ENCODE results near the gene C7orf57. TPM values are rescaled to one million over a fixed set of nuclear protein-coding genes. Genes with fewer than 3 reads are reported as not detected.

Gene C7orf57
- total RNA-seq, 2 donors from 2014 or later = 0.12 to 0.56 TPM

GRCh38 chr7:48041653-48041970, 6.3 kb downstream of the C7orf57 start:
- peak overlapping the region in 1 of 2 donors; percentile 59 for H3K4me3 Mint-ChIP-seq
- ATAC-seq (replicated peaks in 1 of 2) (peak; percentile 52 to 66), DNase-seq (no peak)
- peak overlapping the region; percentile 72 for H3K27ac Mint-ChIP-seq
- peaks cover 20% of the 10 kb centered on the region for H3K4me1 Mint-ChIP-seq (ENCODE audit: low read depth)
- H3K36me3 Mint-ChIP-seq (ENCODE audit: insufficient read depth in 2 of 2) = no peaks in the 10 kb centered on the region
- peaks cover 20% of the 10 kb centered on the region for H3K27me3 Mint-ChIP-seq (ENCODE audit: low read depth)
- no peaks in the 10 kb centered on the region for H3K9me3 Mint-ChIP-seq

GRCh38 chr7:48042216-48042615, 6.9 kb downstream of the C7orf57 start:
- Mint-ChIP-seq H3K27me3 (ENCODE audit: low read depth) (peaks cover 14% of the 10 kb centered on the region), H3K4me3 (peak overlapping the region in 1 of 2 donors; percentile 59), H3K36me3 (ENCODE audit: insufficient read depth in 2 of 2) (no peaks in the 10 kb centered on the region), H3K9me3 (no peaks in the 10 kb centered on the region), H3K4me1 (ENCODE audit: low read depth) (peaks cover 20% of the 10 kb centered on the region), H3K27ac (peak overlapping the region; percentile 78)
- no peak for ATAC-seq (replicated peaks in 1 of 2)
- DNase-seq = no peak

- H3K4me1 Mint-ChIP-seq (ENCODE audit: low read depth) = peaks cover 20% of the 10 kb centered on the region
- no peak for DNase-seq
- ATAC-seq (replicated peaks in 1 of 2) = peak in 1 of 2 donors; percentile 16
- no peaks in the 10 kb centered on the region for H3K36me3 Mint-ChIP-seq (ENCODE audit: insufficient read depth in 2 of 2)
- H3K9me3 Mint-ChIP-seq = no peaks in the 10 kb centered on the region
- H3K4me3 Mint-ChIP-seq = no peak overlapping the region
- peaks cover 10% of the 10 kb centered on the region for H3K27me3 Mint-ChIP-seq (ENCODE audit: low read depth)
- H3K27ac Mint-ChIP-seq = no peak overlapping the region
Measured at GRCh38 chr7:48042636-48043035, 7.3 kb downstream of the C7orf57 start.

- no peaks in the 10 kb centered on the region for H3K9me3 Mint-ChIP-seq
- H3K4me3 Mint-ChIP-seq = no peak overlapping the region
- no peak for DNase-seq
- no peaks in the 10 kb centered on the region for H3K36me3 Mint-ChIP-seq (ENCODE audit: insufficient read depth in 2 of 2)
- H3K27me3 Mint-ChIP-seq (ENCODE audit: low read depth) = no peaks in the 10 kb centered on the region
- peaks cover 24% of the 10 kb centered on the region for H3K4me1 Mint-ChIP-seq (ENCODE audit: low read depth)
- no peak overlapping the region for H3K27ac Mint-ChIP-seq
- ATAC-seq (replicated peaks in 1 of 2) = no peak
Measured at GRCh38 chr7:48045195-48045765, 9.9 kb downstream of the C7orf57 start.

- ATAC-seq (replicated peaks in 1 of 2) = no peak
- Mint-ChIP-seq H3K4me1 (ENCODE audit: low read depth) (peaks cover 14% of the 10 kb centered on the region), H3K27me3 (ENCODE audit: low read depth) (no peaks in the 10 kb centered on the region), H3K9me3 (no peaks in the 10 kb centered on the region), H3K36me3 (ENCODE audit: insufficient read depth in 2 of 2) (no peaks in the 10 kb centered on the region), H3K4me3 (no peak overlapping the region), H3K27ac (no peak overlapping the region)
- DNase-seq = no peak
Measured at GRCh38 chr7:48046458-48046857, 11.1 kb downstream of the C7orf57 start.

- Mint-ChIP-seq H3K4me1 (ENCODE audit: low read depth) (peaks cover 14% of the 10 kb centered on the region), H3K27me3 (ENCODE audit: low read depth) (no peaks in the 10 kb centered on the region), H3K9me3 (no peaks in the 10 kb centered on the region), H3K4me3 (no peak overlapping the region), H3K36me3 (ENCODE audit: insufficient read depth in 2 of 2) (no peaks in the 10 kb centered on the region), H3K27ac (no peak overlapping the region)
- ATAC-seq (replicated peaks in 1 of 2) = no peak
- DNase-seq = no peak
Measured at GRCh38 chr7:48048113-48048512, 12.8 kb downstream of the C7orf57 start.

DNA sequence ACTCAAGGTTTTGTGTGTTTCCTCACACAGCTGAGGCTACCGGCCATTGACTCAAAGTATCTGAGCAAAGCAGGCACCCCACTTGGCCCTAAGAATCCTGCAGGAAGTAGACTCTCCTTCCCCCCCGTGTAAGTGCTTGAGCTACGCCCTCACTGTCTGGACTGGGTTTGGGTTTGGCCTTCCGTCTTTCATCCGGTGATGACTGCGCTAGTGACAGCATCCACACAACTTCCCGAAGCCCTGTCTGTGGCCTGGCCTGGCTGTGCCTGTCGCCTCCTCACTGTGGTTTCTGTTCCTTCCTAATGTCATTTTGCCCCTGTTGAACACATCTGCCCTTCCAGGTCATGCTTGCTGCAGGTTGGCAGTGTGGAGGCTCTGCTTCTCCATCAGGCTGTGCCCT, 14.5 kb downstream of the C7orf57 start:
- Mint-ChIP-seq H3K27ac (no peak overlapping the region), H3K4me3 (no peak overlapping the region), H3K27me3 (ENCODE audit: low read depth) (no peaks in the 10 kb centered on the region), H3K36me3 (ENCODE audit: insufficient read depth in 2 of 2) (no peaks in the 10 kb centered on the region), H3K4me1 (ENCODE audit: low read depth) (peaks cover 14% of the 10 kb centered on the region), H3K9me3 (no peaks in the 10 kb centered on the region)
- no peak for DNase-seq
- no peak for ATAC-seq (replicated peaks in 1 of 2)

DNA sequence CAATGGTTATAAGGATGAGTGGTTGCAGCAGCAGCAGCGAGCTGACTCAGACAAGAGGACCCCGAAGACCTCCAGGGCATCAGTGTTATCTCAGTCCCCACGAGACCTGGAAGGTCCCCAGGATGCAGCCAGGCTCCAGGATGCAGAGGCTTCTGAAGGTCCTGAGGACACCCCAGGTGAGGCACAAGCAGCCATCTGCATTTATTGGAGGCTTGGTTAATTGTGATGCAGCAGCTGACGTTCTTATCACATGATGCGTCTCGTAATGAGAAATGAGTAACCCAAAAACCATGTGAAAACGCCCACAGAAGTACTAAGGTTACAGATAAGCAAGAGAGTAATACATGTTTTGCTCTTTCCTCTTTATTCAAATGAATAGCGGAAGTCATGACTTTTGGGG, 17.4 kb downstream of the C7orf57 start:
- H3K4me3 Mint-ChIP-seq = no peak overlapping the region
- H3K4me1 Mint-ChIP-seq (ENCODE audit: low read depth) = peaks cover 14% of the 10 kb centered on the region
- peaks cover 0 to 5% of the 10 kb centered on the region in 2 donors for H3K36me3 Mint-ChIP-seq (ENCODE audit: insufficient read depth in 2 of 2)
- peak in 1 of 2 donors; percentile 25 for DNase-seq
- no peak overlapping the region for H3K27ac Mint-ChIP-seq
- H3K27me3 Mint-ChIP-seq (ENCODE audit: low read depth) = no peaks in the 10 kb centered on the region
- peak; percentile 78 to 82 for ATAC-seq (replicated peaks in 1 of 2)
- peaks cover 2% of the 10 kb centered on the region in 2 donors for H3K9me3 Mint-ChIP-seq

DNA sequence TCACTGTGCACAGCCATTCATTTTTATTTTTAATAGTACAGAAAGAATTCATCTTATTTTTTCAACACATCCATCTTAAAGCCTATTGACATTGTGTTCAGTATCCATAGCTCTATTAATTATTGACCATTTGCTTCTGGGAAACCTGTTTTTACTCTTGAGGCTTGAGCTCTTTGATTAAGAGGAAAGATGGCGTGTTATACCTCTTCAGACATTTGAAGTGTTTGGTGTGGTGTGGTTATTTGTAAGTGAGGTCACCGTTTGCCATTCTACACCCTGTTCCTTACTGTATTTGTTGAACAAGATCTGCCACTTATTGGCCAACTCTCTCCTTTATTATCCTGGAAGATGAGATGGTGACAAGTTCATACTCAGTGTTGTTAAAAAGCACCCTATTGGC, 18.4 kb downstream of the C7orf57 start:
- Mint-ChIP-seq H3K36me3 (ENCODE audit: insufficient read depth in 2 of 2) (peaks cover 0 to 5% of the 10 kb centered on the region in 2 donors), H3K9me3 (peaks cover 2 to 4% of the 10 kb centered on the region in 2 donors), H3K27me3 (ENCODE audit: low read depth) (no peaks in the 10 kb centered on the region), H3K4me3 (no peak overlapping the region), H3K4me1 (ENCODE audit: low read depth) (peaks cover 14% of the 10 kb centered on the region), H3K27ac (no peak overlapping the region)
- no peak for DNase-seq
- ATAC-seq (replicated peaks in 1 of 2) = no peak

- DNase-seq (no peak), ATAC-seq (replicated peaks in 1 of 2) (no peak)
- H3K4me3 Mint-ChIP-seq = no peak overlapping the region
- peaks cover 4 to 5% of the 10 kb centered on the region in 2 donors for H3K9me3 Mint-ChIP-seq
- H3K27me3 Mint-ChIP-seq (ENCODE audit: low read depth) = no peaks in the 10 kb centered on the region
- H3K36me3 Mint-ChIP-seq (ENCODE audit: insufficient read depth in 2 of 2) = peaks cover 3 to 7% of the 10 kb centered on the region in 2 donors
- H3K4me1 Mint-ChIP-seq (ENCODE audit: low read depth) = no peaks in the 10 kb centered on the region
- peak overlapping the region; percentile 33 for H3K27ac Mint-ChIP-seq
Measured at GRCh38 chr7:48058990-48059389, 23.6 kb downstream of the C7orf57 start.

DNA sequence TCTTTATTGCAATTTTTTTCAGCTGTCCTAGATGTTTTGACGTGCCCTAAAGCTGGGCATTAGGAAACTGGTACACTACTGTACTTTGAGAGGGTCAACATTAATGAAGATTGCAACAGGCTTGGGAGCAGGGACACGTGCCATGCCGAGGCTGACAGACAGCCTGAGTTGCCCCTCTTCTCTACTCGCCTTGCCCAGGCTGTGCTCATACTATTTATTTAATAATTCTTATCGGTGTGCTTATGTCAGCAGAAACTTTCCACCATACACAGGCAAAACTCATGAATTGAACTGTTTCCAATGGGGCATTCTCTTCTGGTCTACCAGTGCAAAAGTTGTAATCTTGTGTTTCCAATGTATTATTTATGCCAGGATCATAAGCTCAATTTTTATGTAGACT, 24.4 kb downstream of the C7orf57 start:
- Mint-ChIP-seq H3K4me1 (ENCODE audit: low read depth) (no peaks in the 10 kb centered on the region), H3K36me3 (ENCODE audit: insufficient read depth in 2 of 2) (peaks cover 4 to 7% of the 10 kb centered on the region in 2 donors), H3K9me3 (peaks cover 4 to 5% of the 10 kb centered on the region in 2 donors), H3K27ac (no peak overlapping the region), H3K27me3 (ENCODE audit: low read depth) (no peaks in the 10 kb centered on the region), H3K4me3 (no peak overlapping the region)
- ATAC-seq (replicated peaks in 1 of 2) = no peak
- no peak for DNase-seq

- Mint-ChIP-seq H3K36me3 (ENCODE audit: insufficient read depth in 2 of 2) (peaks cover 2 to 5% of the 10 kb centered on the region in 2 donors), H3K27me3 (ENCODE audit: low read depth) (no peaks in the 10 kb centered on the region), H3K9me3 (peaks cover 0 to 3% of the 10 kb centered on the region in 2 donors), H3K4me1 (ENCODE audit: low read depth) (no peaks in the 10 kb centered on the region), H3K4me3 (no peak overlapping the region), H3K27ac (no peak overlapping the region)
- DNase-seq = no peak
- ATAC-seq (replicated peaks in 1 of 2) = no peak
Measured at GRCh38 chr7:48063985-48064384, 28.6 kb downstream of the C7orf57 start.

DNA sequence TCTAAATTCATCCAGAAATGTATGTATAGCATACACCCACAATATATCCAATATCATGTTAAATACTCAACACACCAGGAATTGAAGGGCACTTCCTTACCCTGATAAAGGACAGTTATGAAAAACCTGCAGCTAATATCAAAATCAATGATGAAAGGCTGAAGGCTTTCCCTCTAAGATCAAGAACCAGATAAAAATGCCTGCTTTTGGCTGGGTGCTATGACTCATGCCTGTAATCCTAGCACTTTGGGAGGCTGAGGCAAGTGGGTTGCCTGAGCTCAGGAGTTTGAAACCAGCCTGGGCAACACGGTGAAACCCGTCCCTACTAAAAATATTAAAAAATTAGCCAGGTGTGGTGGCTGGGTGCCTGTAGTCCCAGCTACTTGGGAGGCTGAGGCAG, 32.1 kb downstream of the C7orf57 start:
- Mint-ChIP-seq H3K36me3 (ENCODE audit: insufficient read depth in 2 of 2) (peaks cover 3 to 7% of the 10 kb centered on the region in 2 donors), H3K27ac (no peak overlapping the region), H3K4me1 (ENCODE audit: low read depth) (no peaks in the 10 kb centered on the region), H3K9me3 (peaks cover 2 to 8% of the 10 kb centered on the region in 2 donors), H3K27me3 (ENCODE audit: low read depth) (no peaks in the 10 kb centered on the region), H3K4me3 (no peak overlapping the region)
- DNase-seq = no peak
- ATAC-seq (replicated peaks in 1 of 2) = no peak

GRCh38 chr7:48074204-48074654, 38.9 kb downstream of the C7orf57 start:
- DNase-seq = peak in 1 of 2 donors; percentile 19
- H3K4me1 Mint-ChIP-seq (ENCODE audit: low read depth) = peaks cover 15% of the 10 kb centered on the region
- peak; percentile 87 for ATAC-seq (replicated peaks in 1 of 2)
- no peaks in the 10 kb centered on the region for H3K27me3 Mint-ChIP-seq (ENCODE audit: low read depth)
- peaks cover 2 to 5% of the 10 kb centered on the region in 2 donors for H3K9me3 Mint-ChIP-seq
- H3K27ac Mint-ChIP-seq = no peak overlapping the region
- H3K36me3 Mint-ChIP-seq (ENCODE audit: insufficient read depth in 2 of 2) = peaks cover 0 to 6% of the 10 kb centered on the region in 2 donors
- peak overlapping the region in 1 of 2 donors; percentile 15 for H3K4me3 Mint-ChIP-seq

Data from activated T-cell treated with anti-CD3 and anti-CD28 coated beads, Interleukin-2, amount 50 U/mL, for 72 hours (primary cell).